Sigmoid colon (tissue), 7 donors: ENCODE results near the gene MVB12B. TPM values are rescaled to one million over a fixed set of nuclear protein-coding genes. Genes with fewer than 3 reads are reported as not detected.

ENCODE experiments used
- DNase-seq: peaks from one replicate; pipeline ENCODE4 v3.0.0-alpha.2; 2019
- H3K27ac ChIP-seq, 4 donors: fragments of 200-600 bp; sonication (generic); one replicate each; pipeline ENCODE4 v1.5.1; 2016 to 2019; ENCODE audit warnings: mild to moderate bottlenecking in 1 of 4
- H3K27me3 ChIP-seq, 3 donors: fragments of 200-600 bp; sonication (generic); one replicate each; pipeline ENCODE4 v1.5.1; 2019; ENCODE audit warnings: mild to moderate bottlenecking in 1 of 3
- H3K36me3 ChIP-seq, 4 donors: fragments of 200-600 bp; sonication (generic); one replicate each; pipeline ENCODE4 v1.5.1; 2016 to 2019
- H3K4me1 ChIP-seq, 4 donors: fragments of 200-600 bp; sonication (generic); one replicate each; pipeline ENCODE4 v1.5.1; 2017 to 2019
- H3K4me3 ChIP-seq, 4 donors: fragments of 200-600 bp; sonication (generic); one replicate each; pipeline ENCODE4 v1.5.1; 2017 to 2019; ENCODE audit warnings: mild to moderate bottlenecking in 2 of 4, moderate library complexity in 1 of 4
- H3K9me3 ChIP-seq, 4 donors: fragments of 200-600 bp in 3 of 4; sonication (generic) in 3 of 4; one replicate each; pipeline versions ENCODE4 v1.5.1 to v1.6.1; 2013 to 2019
- CTCF ChIP-seq, 4 experiments: fragments of 450-650 bp in 3 of 4; fragments of 200-600 bp in 1 of 4; IDR thresholded peaks; one replicate each; pipeline ENCODE4 v1.5.1; 2016 to 2019; ENCODE audit warnings: antibody characterized with exemption in 4 of 4, mild to moderate bottlenecking in 3 of 4, moderate library complexity in 2 of 4
- EP300 ChIP-seq, 4 donors: sonication (generic); formaldehyde crosslinking; IDR thresholded peaks; one replicate each; pipeline ENCODE4 v1.6.1; 2017; ENCODE audit warnings: antibody characterized with exemption in 4 of 4
- POLR2A ChIP-seq, 2 donors: fragments of 450-650 bp; IDR thresholded peaks; one replicate each; pipeline ENCODE4 v1.6.1; 2016; ENCODE audit warnings: antibody characterized with exemption in 2 of 2, mild to moderate bottlenecking in 2 of 2, moderate library complexity in 2 of 2
- POLR2AphosphoS5 ChIP-seq, 4 donors: sonication (generic); formaldehyde crosslinking; IDR thresholded peaks; one replicate each; pipeline ENCODE4 v1.6.1; 2017; ENCODE audit warnings: antibody characterized with exemption in 4 of 4
- WGBS, 2 donors: extraction: QIAGEN DNeasy Blood & Tissue Kit; methylation state at CpG; one replicate each; pipeline ENCODE4 v1.1.7; 2013; 5-methylcytosine and 5-hydroxymethylcytosine counted together
- intact Hi-C: fragments of 100-400 bp; cut with DNase I; formaldehyde crosslinking; loops from one replicate; pipeline ENCODE4 v1.15.1; 2023
- polyA plus RNA-seq, 3 donors: library from polyadenylated mRNA; stranded (reverse); fragments of 200-250 nt; gene quantifications; one replicate each; pipeline ENCODE4 v1.2.3, GENCODE V29; 2013
- total RNA-seq, 4 donors: library from RNA; depleted of rRNA; stranded (reverse); fragments of >200 nt; gene quantifications; one replicate each; pipeline ENCODE4 v1.1.0, GENCODE V29; 2016
- donor health status: healthy with polysubstance abuse.
- donor health status: Bipolar disorder and iron deficiency.
- donor health status: healthy.

Gene MVB12B
- total and polyA plus RNA-seq, 7 donors: 5.1 to 14.4 (median 12.2) TPM

GRCh38 chr9:126508928-126509327 is 182.3 kb downstream of the MVB12B start:
- Histone ChIP-seq H3K9me3 (no peaks in the 10 kb centered on the region), H3K4me1 (peaks cover 0 to 5% (median under 1%) of the 10 kb centered on the region in 4 donors), H3K27ac (no peak overlapping the region), H3K36me3 (peaks cover 0 to 12% (median 5%) of the 10 kb centered on the region in 4 donors), H3K27me3 (peaks cover 5 to 58% (median 16%) of the 10 kb centered on the region in 3 donors), H3K4me3 (no peak overlapping the region)
- WGBS, 2 donors: 88 to 93% methylated on average over 2 of the region's 2 CpGs
- no peak for DNase-seq
- TF ChIP-seq CTCF (IDR thresholded peaks at IDR 0.05) (no peak), POLR2AphosphoS5 (IDR thresholded peaks at IDR 0.05) (no peak), POLR2A (IDR thresholded peaks at IDR 0.05) (no peak), EP300 (IDR thresholded peaks at IDR 0.05) (no peak)
- intact Hi-C loops: no loop called here

DNA sequence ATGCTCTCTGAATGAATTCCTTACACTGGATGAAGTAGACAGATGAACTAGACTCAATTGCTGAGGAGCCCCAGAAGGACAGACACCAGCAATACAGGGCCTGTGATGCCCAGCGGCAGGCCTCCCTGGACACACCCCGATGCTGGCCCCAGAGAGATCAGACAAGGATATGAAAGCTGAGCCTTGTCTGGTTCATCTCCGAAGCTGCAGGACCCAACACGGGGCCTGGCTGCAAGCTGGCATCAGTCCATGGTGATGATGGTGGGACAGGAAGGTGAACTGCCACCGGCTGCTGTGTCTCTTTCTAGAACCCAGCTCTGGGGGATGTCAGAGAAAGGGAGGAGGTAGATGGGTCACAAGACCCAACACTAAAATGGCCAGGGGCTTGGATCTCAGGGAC is 183.1 kb downstream of the MVB12B start:
- intact Hi-C loops: no loop called here
- DNase-seq: peak; percentile 52
- no peak for TF ChIP-seq POLR2AphosphoS5 (IDR thresholded peaks at IDR 0.05)
- TF ChIP-seq CTCF (IDR thresholded peaks at IDR 0.05): no peak
- TF ChIP-seq EP300 (IDR thresholded peaks at IDR 0.05): no peak
- no peak for TF ChIP-seq POLR2A (IDR thresholded peaks at IDR 0.05)
- Histone ChIP-seq H3K4me1 (peaks cover 0 to 12% (median 7%) of the 10 kb centered on the region in 4 donors), H3K9me3 (no peaks in the 10 kb centered on the region), H3K27me3 (peaks cover 12 to 66% (median 23%) of the 10 kb centered on the region in 3 donors), H3K36me3 (peaks cover 0 to 4% (median 0%) of the 10 kb centered on the region in 4 donors), H3K4me3 (no peak overlapping the region), H3K27ac (no peak overlapping the region)
- WGBS, 2 donors: 76 to 84% methylated on average over 5 of the region's 5 CpGs

- Histone ChIP-seq H3K36me3 (no peaks in the 10 kb centered on the region), H3K27me3 (peaks cover 21 to 74% (median 30%) of the 10 kb centered on the region in 3 donors), H3K4me1 (peaks cover 0 to 12% (median 7%) of the 10 kb centered on the region in 4 donors), H3K4me3 (no peak overlapping the region), H3K27ac (no peak overlapping the region), H3K9me3 (no peaks in the 10 kb centered on the region)
- intact Hi-C loops: no loop called here
- WGBS, 2 donors: 48 to 68% methylated on average over 6 of the region's 6 CpGs
- TF ChIP-seq EP300 (IDR thresholded peaks at IDR 0.05) (no peak), POLR2A (IDR thresholded peaks at IDR 0.05) (no peak), POLR2AphosphoS5 (IDR thresholded peaks at IDR 0.05) (no peak), CTCF (IDR thresholded peaks at IDR 0.05) (no peak)
- DNase-seq: peak; percentile 37
These were observed 183.9 kb downstream of the MVB12B start for GRCh38 chr9:126510564-126510963.

- peaks cover 0 to 12% (median 7%) of the 10 kb centered on the region in 4 donors for H3K4me1 ChIP-seq
- H3K9me3 ChIP-seq: no peaks in the 10 kb centered on the region
- peak; percentile 1 for DNase-seq
- intact Hi-C loops: no loop called here
- H3K27ac ChIP-seq: no peak overlapping the region
- no peak overlapping the region for H3K4me3 ChIP-seq
- peaks cover 27 to 83% (median 39%) of the 10 kb centered on the region in 3 donors for H3K27me3 ChIP-seq
- H3K36me3 ChIP-seq: no peaks in the 10 kb centered on the region
- TF ChIP-seq POLR2AphosphoS5 (IDR thresholded peaks at IDR 0.05) (no peak), POLR2A (IDR thresholded peaks at IDR 0.05) (no peak), EP300 (IDR thresholded peaks at IDR 0.05) (no peak), CTCF (IDR thresholded peaks at IDR 0.05) (no peak)
These were observed 184.8 kb downstream of the MVB12B start for GRCh38 chr9:126511411-126511810.
